Smooth muscle cell (in vitro differentiated cells): ENCODE data around the gene SLC25A27. TPM values are rescaled to one million over a fixed set of nuclear protein-coding genes. Genes with fewer than 3 reads are reported as not detected.
A peak's percentile ranks its signal among the peaks of the same experiment; 100 is the strongest.

Experiments used
- DNase-seq: peaks from one replicate; lab custom pipeline; 2025; ENCODE audit not compliant: unreplicated experiment; lab: John Stamatoyannopoulos, UW
- H2AFZ ChIP-seq: fragments of 200-600 bp; sonication (generic); 2 replicates; pipeline ENCODE4 v1.6.0; 2016; ENCODE audit warnings: antibody characterized with exemption, low read depth, mild to moderate bottlenecking
- H3F3A ChIP-seq: fragments of 200-600 bp; sonication (generic); 2 replicates; pipeline ENCODE4 v1.6.0; 2017; ENCODE audit warnings: antibody characterized with exemption, low read depth
- H3K27ac ChIP-seq: fragments of 200-600 bp; sonication (generic); 2 replicates; pipeline ENCODE4 v1.5.1; 2016; ENCODE audit warnings: low read depth, mild to moderate bottlenecking
- H3K27me3 ChIP-seq: fragments of 200-600 bp; sonication (generic); 2 replicates; pipeline ENCODE4 v1.6.1; 2016; ENCODE audit warnings: low read depth, mild to moderate bottlenecking
- H3K36me3 ChIP-seq: fragments of 200-600 bp; sonication (generic); 2 replicates; pipeline ENCODE4 v1.5.1; 2016; ENCODE audit warnings: low read depth
- H3K4me1 ChIP-seq: fragments of 200-600 bp; sonication (generic); 2 replicates; pipeline ENCODE4 v1.5.1; 2016; ENCODE audit warnings: low read depth
- H3K4me2 ChIP-seq: fragments of 200-600 bp; sonication (generic); 2 replicates; pipeline ENCODE4 v1.6.0; 2016; ENCODE audit warnings: mild to moderate bottlenecking
- H3K4me3 ChIP-seq: fragments of 200-600 bp; sonication (generic); 2 replicates; pipeline ENCODE4 v1.5.1; 2016; ENCODE audit warnings: mild to moderate bottlenecking
- H3K79me2 ChIP-seq: fragments of 200-600 bp; sonication (generic); 2 replicates; pipeline ENCODE4 v1.6.0; 2016; ENCODE audit warnings: low read depth, mild to moderate bottlenecking
- H3K9ac ChIP-seq: fragments of 200-600 bp; sonication (generic); 2 replicates; pipeline ENCODE4 v1.6.0; 2016; ENCODE audit warnings: low read depth
- H3K9me3 ChIP-seq: fragments of 200-600 bp; sonication (generic); replicated peaks from 2 replicates; pipeline ENCODE4 v1.5.1; 2016; ENCODE audit warnings: low read depth
- H4K20me1 ChIP-seq: fragments of 200-600 bp; sonication (generic); 2 replicates; pipeline ENCODE4 v1.6.0; 2016; ENCODE audit warnings: low read depth
- CTCF ChIP-seq: fragments of 200-600 bp; sonication (generic); IDR thresholded peaks from 2 replicates; pipeline ENCODE4 v1.5.1; 2017; ENCODE audit warnings: borderline replicate concordance, mild to moderate bottlenecking, antibody characterized with exemption; ENCODE audit not compliant: insufficient read depth, poor library complexity, severe bottlenecking
- WGBS: methylation state at CpG from one replicate; pipeline ENCODE4 v1.1.7; 2016; ENCODE audit warnings: low lambda C conversion rate; 5-methylcytosine and 5-hydroxymethylcytosine counted together
- polyA plus RNA-seq: library from polyadenylated mRNA; unstranded; fragments of >200 nt; fragmentation: Nextera tagmentation; extraction: Ambion mirVana; gene quantifications from 2 replicates; pipeline ENCODE4 v1.2.1, GENCODE V29; 2016
- total RNA-seq: library from RNA; depleted of rRNA; stranded (reverse); fragments of >200 nt; gene quantifications from 2 replicates; pipeline ENCODE4 v1.2.3, GENCODE V29; 2014

The SLC25A27 gene
- total and polyA plus RNA-seq, 2 experiments from 2014 or later = 0.22 to 3.7 TPM

GRCh38 chr6:46684771-46685170 lies 32.0 kb downstream of the SLC25A27 start:
- Histone ChIP-seq H3K4me1 (no peaks in the 10 kb centered on the region), H3F3A (no peaks in the 10 kb centered on the region), H2AFZ (no peak overlapping the region), H3K4me3 (no peak overlapping the region), H3K36me3 (no peaks in the 10 kb centered on the region), H3K79me2 (no peaks in the 10 kb centered on the region), H4K20me1 (no peaks in the 10 kb centered on the region), H3K27me3 (no peaks in the 10 kb centered on the region), H3K9ac (no peak overlapping the region), H3K4me2 (peak overlapping the region; percentile 40), H3K27ac (peak overlapping the region; percentile 34), H3K9me3 (no peaks in the 10 kb centered on the region)
- no peak for TF ChIP-seq CTCF
- WGBS = 53% methylated on average over 4 of the region's 4 CpGs
- DNase-seq = no peak

- no peak within 1 kb of the TSS for H2AFZ ChIP-seq
- H3K27me3 ChIP-seq = peaks cover 20% of the 10 kb centered on the region
- no peak within 1 kb of the TSS for H3K27ac ChIP-seq
- no peak for TF ChIP-seq CTCF
- H4K20me1 ChIP-seq = no peaks in the 10 kb centered on the region
- no peak within 1 kb of the TSS for H3K4me3 ChIP-seq
- no peaks in the 10 kb centered on the region for H3F3A ChIP-seq
- no peaks in the 10 kb centered on the region for H3K9me3 ChIP-seq
- no peak within 1 kb of the TSS for H3K9ac ChIP-seq
- no peak for DNase-seq
- WGBS = 98% methylated on average over 38 of the region's 41 CpGs
- no peaks in the 10 kb centered on the region for H3K79me2 ChIP-seq
- no peaks in the 10 kb centered on the region for H3K36me3 ChIP-seq
- no peaks in the 10 kb centered on the region for H3K4me1 ChIP-seq
- H3K4me2 ChIP-seq = no peak within 1 kb of the TSS
Measured at GRCh38 chr6:46687619-46688097, 34.9 kb downstream of the SLC25A27 start, which contains the start of gene TDRD6. TSS of gene TDRD6 (plus strand) at chr6:46687885. CDS start at chr6:46688129, 244 bp downstream.

DNA sequence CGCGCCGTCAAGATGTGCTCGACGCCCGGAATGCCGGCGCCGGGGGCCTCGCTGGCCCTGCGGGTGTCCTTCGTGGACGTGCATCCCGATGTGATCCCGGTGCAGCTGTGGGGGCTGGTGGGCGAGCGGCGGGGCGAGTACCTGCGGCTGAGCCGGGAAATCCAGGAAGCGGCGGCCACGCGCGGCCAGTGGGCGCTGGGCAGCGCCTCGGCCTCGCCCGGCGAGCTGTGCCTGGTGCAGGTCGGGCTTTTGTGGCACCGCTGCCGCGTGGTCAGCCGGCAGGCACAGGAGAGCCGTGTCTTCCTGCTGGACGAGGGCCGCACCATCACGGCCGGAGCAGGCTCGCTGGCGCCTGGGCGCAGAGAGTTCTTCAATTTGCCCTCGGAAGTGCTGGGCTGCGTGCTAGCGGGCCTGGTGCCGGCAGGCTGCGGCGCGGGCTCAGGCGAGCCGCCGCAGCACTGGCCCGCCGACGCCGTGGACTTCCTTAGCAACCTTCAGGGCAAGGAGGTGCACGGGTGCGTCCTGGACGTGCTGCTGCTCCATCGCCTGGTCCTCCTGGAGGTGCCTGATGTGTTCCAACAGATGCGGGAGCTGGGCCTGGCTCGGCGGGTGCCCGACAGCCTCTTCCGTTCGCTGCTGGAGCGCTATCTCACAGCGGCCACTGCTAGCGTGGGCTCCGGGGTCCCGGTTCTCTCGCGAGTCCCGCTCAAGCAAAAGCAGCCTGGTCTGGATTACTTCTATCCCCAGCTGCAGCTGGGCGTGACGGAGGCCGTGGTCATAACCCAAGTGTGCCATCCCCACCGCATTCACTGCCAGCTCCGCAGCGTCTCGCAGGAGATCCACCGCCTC lies 35.6 kb downstream of the SLC25A27 start:
- H3K36me3 ChIP-seq = no peaks in the 10 kb centered on the region
- WGBS = 97% methylated on average over 72 of the region's 85 CpGs
- no peak for DNase-seq

More for the DNA sequence above, 35.6 kb downstream of the SLC25A27 start:
- H3F3A ChIP-seq = no peaks in the 10 kb centered on the region
- peaks cover 20% of the 10 kb centered on the region for H3K27me3 ChIP-seq
- H3K9me3 ChIP-seq = no peaks in the 10 kb centered on the region
- no peak overlapping the region for H3K4me3 ChIP-seq
- no peaks in the 10 kb centered on the region for H4K20me1 ChIP-seq
- H3K4me2 ChIP-seq = no peak overlapping the region
- no peaks in the 10 kb centered on the region for H3K4me1 ChIP-seq
- no peak overlapping the region for H3K9ac ChIP-seq
- TF ChIP-seq CTCF = no peak
- H3K27ac ChIP-seq = no peak overlapping the region
- H3K79me2 ChIP-seq = no peaks in the 10 kb centered on the region
- no peak overlapping the region for H2AFZ ChIP-seq
